Chondrocyte (in vitro differentiated cells): Measurements from ENCODE around the gene USP24. TPM values are rescaled to one million over a fixed set of nuclear protein-coding genes. Genes with fewer than 3 reads are reported as not detected.

ENCODE experiments used
- DNase-seq: peaks from one replicate; pipeline ENCODE4 v3.0.0; 2021; ENCODE audit warnings: mixed read lengths, low spot score
- H3K27ac Mint-ChIP-seq: one replicate; pipeline ENCODE4 v1.8.0; 2021; ENCODE audit warnings: mild to moderate bottlenecking, moderate library complexity, mixed read lengths; ENCODE audit not compliant: unreplicated experiment
- H3K27me3 Mint-ChIP-seq: 2 replicates; pipeline ENCODE4 v1.8.0; 2021; ENCODE audit warnings: low read depth, mixed read lengths
- H3K36me3 Mint-ChIP-seq: 2 replicates; pipeline ENCODE4 v1.8.0; 2021; ENCODE audit warnings: low read depth, mixed read lengths
- H3K4me1 Mint-ChIP-seq: 2 replicates; pipeline ENCODE4 v1.8.0; 2021; ENCODE audit warnings: low read depth, mild to moderate bottlenecking, mixed read lengths
- H3K4me3 Mint-ChIP-seq: one replicate; pipeline ENCODE4 v1.8.0; 2021; ENCODE audit warnings: mild to moderate bottlenecking, moderate library complexity, mixed read lengths; ENCODE audit not compliant: unreplicated experiment
- H3K9me3 Mint-ChIP-seq: 2 replicates; pipeline ENCODE4 v1.8.0; 2021; ENCODE audit warnings: low read depth, mixed read lengths
- CTCF ChIP-seq: fragments of 200-600 bp; sonication (generic); IDR thresholded peaks from 2 replicates; pipeline ENCODE4 v1.5.0; 2021; ENCODE audit warnings: antibody characterized with exemption, mild to moderate bottlenecking, moderate library complexity
- total RNA-seq: library from RNA; stranded (reverse); gene quantifications from 3 replicates; pipeline ENCODE4 v1.2.1, GENCODE V29; 2021

The USP24 gene
- total RNA-seq, 1 donor from 2014 or later = 25.8 TPM

GRCh38 chr1:55235722-55236121, 20.6 kb upstream of the USP24 start:
- no peak overlapping the region for H3K4me3 Mint-ChIP-seq
- no peaks in the 10 kb centered on the region for H3K27me3 Mint-ChIP-seq
- no peak overlapping the region for H3K27ac Mint-ChIP-seq
- H3K9me3 Mint-ChIP-seq = no peaks in the 10 kb centered on the region
- H3K36me3 Mint-ChIP-seq = no peaks in the 10 kb centered on the region
- no peak for TF ChIP-seq CTCF
- DNase-seq = no peak
- H3K4me1 Mint-ChIP-seq = peaks cover 14% of the 10 kb centered on the region

- Mint-ChIP-seq H3K27ac (no peak overlapping the region), H3K36me3 (no peaks in the 10 kb centered on the region), H3K4me3 (no peak overlapping the region), H3K9me3 (no peaks in the 10 kb centered on the region), H3K4me1 (peaks cover 14% of the 10 kb centered on the region), H3K27me3 (no peaks in the 10 kb centered on the region)
- DNase-seq = no peak
- no peak for TF ChIP-seq CTCF
Observed at GRCh38 chr1:55234016-55234415, 18.9 kb upstream of the USP24 start.

DNA sequence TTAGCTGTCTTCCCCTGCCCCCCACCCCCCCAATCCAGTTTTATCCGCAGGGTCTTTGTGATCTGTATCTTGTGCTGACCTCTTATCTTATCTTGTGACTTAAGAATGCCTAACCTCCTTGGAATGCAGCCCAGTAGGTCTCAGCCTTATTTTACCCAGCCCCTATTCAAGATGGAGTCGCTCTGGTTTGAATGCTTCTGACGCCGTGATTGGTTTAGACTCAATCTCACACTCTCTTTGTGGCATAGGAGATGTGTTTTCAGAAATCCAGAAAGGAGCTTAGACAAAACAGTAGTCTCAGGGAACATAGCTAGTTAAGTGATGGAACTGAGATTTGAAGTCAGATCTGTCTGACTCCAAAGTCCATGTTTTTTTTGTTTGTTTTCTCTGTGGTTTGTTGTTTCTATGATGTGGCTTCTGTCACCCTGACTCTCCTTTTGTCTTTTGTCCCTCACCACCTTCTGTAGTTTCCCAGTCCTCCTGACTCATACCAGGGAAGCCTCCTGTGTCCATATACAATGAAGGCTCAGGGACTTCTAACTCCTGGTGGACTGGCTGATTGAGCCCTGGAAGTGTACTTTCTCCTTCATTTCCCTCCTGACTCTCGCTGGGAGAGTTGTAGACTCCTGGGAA, 18.1 kb upstream of the USP24 start:
- no peaks in the 10 kb centered on the region for H3K36me3 Mint-ChIP-seq
- DNase-seq = no peak
- no peak overlapping the region for H3K27ac Mint-ChIP-seq
- no peaks in the 10 kb centered on the region for H3K27me3 Mint-ChIP-seq
- H3K9me3 Mint-ChIP-seq = no peaks in the 10 kb centered on the region
- no peak overlapping the region for H3K4me3 Mint-ChIP-seq
- peaks cover 14% of the 10 kb centered on the region for H3K4me1 Mint-ChIP-seq
- TF ChIP-seq CTCF = no peak

- Mint-ChIP-seq H3K4me1 (peaks cover 14% of the 10 kb centered on the region), H3K27me3 (no peaks in the 10 kb centered on the region), H3K9me3 (no peaks in the 10 kb centered on the region), H3K4me3 (no peak overlapping the region), H3K36me3 (no peaks in the 10 kb centered on the region), H3K27ac (no peak overlapping the region)
- DNase-seq = no peak
- no peak for TF ChIP-seq CTCF
Observed at GRCh38 chr1:55232448-55233144, 17.4 kb upstream of the USP24 start.

- Mint-ChIP-seq H3K27ac (no peak overlapping the region), H3K4me3 (no peak overlapping the region), H3K4me1 (peaks cover 14% of the 10 kb centered on the region), H3K27me3 (no peaks in the 10 kb centered on the region), H3K36me3 (peaks cover 2% of the 10 kb centered on the region), H3K9me3 (peaks cover 3% of the 10 kb centered on the region)
- no peak for TF ChIP-seq CTCF
- no peak for DNase-seq
Observed at GRCh38 chr1:55231745-55232144, 16.6 kb upstream of the USP24 start.
